ENCODE measurements around the gene NFATC1. TPM values are rescaled to one million over a fixed set of nuclear protein-coding genes. Genes with fewer than 3 reads are reported as not detected.
A peak's percentile ranks its signal among the peaks of the same experiment; 100 is the strongest.

Gene NFATC1
- total RNA-seq, 2 experiments from 2014 or later = 77.8 to 79.4 TPM

- Mint-ChIP-seq H3K4me3 (no peak overlapping the region), H3K4me1 (ENCODE audit: low read depth) (peaks cover 8% of the 10 kb centered on the region), H3K36me3 (ENCODE audit: low read depth) (peaks cover 36% of the 10 kb centered on the region), H3K27ac (no peak overlapping the region), H3K27me3 (ENCODE audit: low read depth) (no peaks in the 10 kb centered on the region), H3K9me3 (no peaks in the 10 kb centered on the region)
- no peak for DNase-seq
- intact Hi-C loops (cut with micrococcal nuclease) = no loop called here
- CTCF ChIA-PET = interaction anchor here (1.1 kb wide), 1 partner anchor 71 kb away, joined by 3 read pairs; no protein-coding TSS in a partner anchor
These were observed 71.4 kb downstream of the NFATC1 start for GRCh38 chr18:79467126-79467525.

- Mint-ChIP-seq H3K36me3 (ENCODE audit: low read depth) (peaks cover 43% of the 10 kb centered on the region), H3K9me3 (no peaks in the 10 kb centered on the region), H3K27ac (peak overlapping the region; percentile 24)
These were observed 72.5 kb downstream of the NFATC1 start for GRCh38 chr18:79468119-79468789.

GRCh38 chr18:79469309-79469708, 73.6 kb downstream of the NFATC1 start:
- Mint-ChIP-seq H3K4me3 (no peak overlapping the region), H3K9me3 (no peaks in the 10 kb centered on the region), H3K27ac (no peak overlapping the region), H3K27me3 (ENCODE audit: low read depth) (no peaks in the 10 kb centered on the region), H3K4me1 (ENCODE audit: low read depth) (peaks cover 8% of the 10 kb centered on the region), H3K36me3 (ENCODE audit: low read depth) (peaks cover 40% of the 10 kb centered on the region)
- DNase-seq = no peak
- CTCF ChIA-PET = no interaction called here
- intact Hi-C loops (cut with micrococcal nuclease) = no loop called here

More at GRCh38 chr18:79468119-79468789, 72.5 kb downstream of the NFATC1 start:
- no peak for DNase-seq
- intact Hi-C loops (cut with micrococcal nuclease) = no loop called here
- no peaks in the 10 kb centered on the region for H3K27me3 Mint-ChIP-seq (ENCODE audit: low read depth)
- H3K4me3 Mint-ChIP-seq = no peak overlapping the region
- CTCF ChIA-PET = interaction anchor here (0.9 to 1.2 kb wide), 4 partner anchors 60 to 175 kb away, joined by 3 read pairs; no protein-coding TSS in a partner anchor
- peaks cover 8% of the 10 kb centered on the region for H3K4me1 Mint-ChIP-seq (ENCODE audit: low read depth)

GRCh38 chr18:79469751-79470505, 74.2 kb downstream of the NFATC1 start:
- no peaks in the 10 kb centered on the region for H3K27me3 Mint-ChIP-seq (ENCODE audit: low read depth)
- DNase-seq = no peak
- no peaks in the 10 kb centered on the region for H3K9me3 Mint-ChIP-seq
- H3K4me1 Mint-ChIP-seq (ENCODE audit: low read depth) = peaks cover 7% of the 10 kb centered on the region
- intact Hi-C loops (cut with micrococcal nuclease) = no loop called here
- H3K36me3 Mint-ChIP-seq (ENCODE audit: low read depth) = peaks cover 38% of the 10 kb centered on the region
- H3K4me3 Mint-ChIP-seq = no peak overlapping the region
- CTCF ChIA-PET = no interaction called here
- H3K27ac Mint-ChIP-seq = peak overlapping the region; percentile 56

- CTCF ChIA-PET = no interaction called here
- no peak overlapping the region for H3K27ac Mint-ChIP-seq
- H3K27me3 Mint-ChIP-seq (ENCODE audit: low read depth) = no peaks in the 10 kb centered on the region
- no peak for DNase-seq
- no peaks in the 10 kb centered on the region for H3K9me3 Mint-ChIP-seq
- peaks cover 2% of the 10 kb centered on the region for H3K4me1 Mint-ChIP-seq (ENCODE audit: low read depth)
- peaks cover 34% of the 10 kb centered on the region for H3K36me3 Mint-ChIP-seq (ENCODE audit: low read depth)
- no peak overlapping the region for H3K4me3 Mint-ChIP-seq
- intact Hi-C loops (cut with micrococcal nuclease) = no loop called here
These were observed 74.8 kb downstream of the NFATC1 start for GRCh38 chr18:79470547-79470946.

GRCh38 chr18:79471046-79471445, 75.3 kb downstream of the NFATC1 start:
- intact Hi-C loops (cut with micrococcal nuclease) = no loop called here
- no peaks in the 10 kb centered on the region for H3K9me3 Mint-ChIP-seq
- no peaks in the 10 kb centered on the region for H3K27me3 Mint-ChIP-seq (ENCODE audit: low read depth)
- H3K4me3 Mint-ChIP-seq = no peak overlapping the region
- H3K36me3 Mint-ChIP-seq (ENCODE audit: low read depth) = peaks cover 31% of the 10 kb centered on the region
- no peak for DNase-seq
- no peaks in the 10 kb centered on the region for H3K4me1 Mint-ChIP-seq (ENCODE audit: low read depth)
- CTCF ChIA-PET = no interaction called here
- peak overlapping the region; percentile 61 for H3K27ac Mint-ChIP-seq

GRCh38 chr18:79471597-79471996, 75.9 kb downstream of the NFATC1 start:
- intact Hi-C loops (cut with micrococcal nuclease) = no loop called here
- H3K36me3 Mint-ChIP-seq (ENCODE audit: low read depth) = peaks cover 30% of the 10 kb centered on the region

GRCh38 chr18:79472176-79472575, 76.4 kb downstream of the NFATC1 start:
- no peaks in the 10 kb centered on the region for H3K27me3 Mint-ChIP-seq (ENCODE audit: low read depth)
- CTCF ChIA-PET = interaction anchor here (1.1 kb wide), 1 partner anchor 91 kb away, joined by 3 read pairs; no protein-coding TSS in a partner anchor
- H3K4me1 Mint-ChIP-seq (ENCODE audit: low read depth) = peaks cover under 1% of the 10 kb centered on the region
- H3K4me3 Mint-ChIP-seq = no peak overlapping the region
- peaks cover 27% of the 10 kb centered on the region for H3K36me3 Mint-ChIP-seq (ENCODE audit: low read depth)
- intact Hi-C loops (cut with micrococcal nuclease) = no loop called here
- H3K27ac Mint-ChIP-seq = peak overlapping the region; percentile 30
- no peaks in the 10 kb centered on the region for H3K9me3 Mint-ChIP-seq
- DNase-seq = no peak

More at GRCh38 chr18:79471597-79471996, 75.9 kb downstream of the NFATC1 start:
- Mint-ChIP-seq H3K4me1 (ENCODE audit: low read depth) (no peaks in the 10 kb centered on the region), H3K4me3 (no peak overlapping the region), H3K27ac (peak overlapping the region; percentile 30), H3K9me3 (no peaks in the 10 kb centered on the region), H3K27me3 (ENCODE audit: low read depth) (no peaks in the 10 kb centered on the region)
- no peak for DNase-seq
- CTCF ChIA-PET = no interaction called here

- no peaks in the 10 kb centered on the region for H3K9me3 Mint-ChIP-seq
- intact Hi-C loops (cut with micrococcal nuclease) = no loop called here
- CTCF ChIA-PET = interaction anchor here (1.1 kb wide), 1 partner anchor 92 kb away, joined by 3 read pairs; no protein-coding TSS in a partner anchor
- no peak overlapping the region for H3K27ac Mint-ChIP-seq
- DNase-seq = no peak
- H3K4me1 Mint-ChIP-seq (ENCODE audit: low read depth) = peaks cover 4% of the 10 kb centered on the region
- H3K4me3 Mint-ChIP-seq = no peak overlapping the region
- no peaks in the 10 kb centered on the region for H3K27me3 Mint-ChIP-seq (ENCODE audit: low read depth)
- peaks cover 28% of the 10 kb centered on the region for H3K36me3 Mint-ChIP-seq (ENCODE audit: low read depth)
These were observed 77.2 kb downstream of the NFATC1 start for GRCh38 chr18:79472946-79473345.

- Mint-ChIP-seq H3K27me3 (ENCODE audit: low read depth) (no peaks in the 10 kb centered on the region), H3K4me3 (no peak overlapping the region), H3K4me1 (ENCODE audit: low read depth) (peaks cover 15% of the 10 kb centered on the region), H3K36me3 (ENCODE audit: low read depth) (peaks cover 18% of the 10 kb centered on the region), H3K9me3 (no peaks in the 10 kb centered on the region), H3K27ac (no peak overlapping the region)
- DNase-seq = no peak
- intact Hi-C loops (cut with micrococcal nuclease) = loop anchor here (5.0 kb wide), 1 partner anchor 46 kb away; no protein-coding TSS in a partner anchor
- CTCF ChIA-PET = no interaction called here
These were observed 80.5 kb downstream of the NFATC1 start for GRCh38 chr18:79476031-79476917.

- Mint-ChIP-seq H3K36me3 (ENCODE audit: low read depth) (peaks cover 17% of the 10 kb centered on the region), H3K27ac (peak overlapping the region; percentile 11), H3K9me3 (no peaks in the 10 kb centered on the region), H3K4me3 (no peak overlapping the region), H3K4me1 (ENCODE audit: low read depth) (peaks cover 15% of the 10 kb centered on the region), H3K27me3 (ENCODE audit: low read depth) (no peaks in the 10 kb centered on the region)
- CTCF ChIA-PET = interaction anchor here (0.8 kb wide), 1 partner anchor 46 kb away, joined by 4 read pairs; no protein-coding TSS in a partner anchor
- intact Hi-C loops (cut with micrococcal nuclease) = loop anchor here (5.0 kb wide), 1 partner anchor 45 kb away; no protein-coding TSS in a partner anchor
- no peak for DNase-seq
These were observed 81.3 kb downstream of the NFATC1 start for GRCh38 chr18:79476918-79477571.

Data from activated naive CD4-positive, alpha-beta T cell treated with anti-CD3 and anti-CD28 coated beads for 36 hours (primary cell).